A549 (cell line): ENCODE measurements around the gene PDCD2L. TPM values are rescaled to one million over a fixed set of nuclear protein-coding genes. Genes with fewer than 3 reads are reported as not detected.

Experiments
- ATAC-seq, 2 experiments: fragments of 200-7000 bp in 1 of 2; fragments of >200 bp in 1 of 2; cut with Nextera tagmentation in 1 of 2; cut with Tn5 transposase in 1 of 2; 3 replicates each; pipeline versions ENCODE4 v1.8.0 to v1.9.1; 2018 to 2020; ENCODE audit warnings: mild to moderate bottlenecking in 1 of 2, moderate library complexity in 1 of 2
- CTCF ChIA-PET: fragments of 300-600 bp; sonication (Branson Sonifier 250); formaldehyde crosslinking; extraction: SDS; loops from one replicate; lab custom pipeline; 2021; ENCODE audit warnings: antibody characterized with exemption, inconsistent platforms; lab: Yijun Ruan, JAX
- POLR2A ChIA-PET: fragments of 350-600 bp; formaldehyde crosslinking; extraction: SDS; loops from one replicate; lab custom pipeline; 2021; ENCODE audit warnings: antibody characterized with exemption, inconsistent platforms; lab: Yijun Ruan, JAX
- DNase-seq, 2 experiments: peaks; one replicate each; pipeline versions ENCODE4 v3.0.0 to v3.0.0-alpha.2; 2011 to 2016; ENCODE audit warnings: low read depth in 1 of 2, low spot score in 1 of 2
- FAIRE-seq: peaks from 2 replicates; lab custom pipeline; 2011; peaks lifted over from hg19 to GRCh38; lab: Jason Lieb, UNC
- H3K27ac ChIP-seq, 2 experiments: fragments of >200 bp; sonication (Bioruptor Twin); formaldehyde crosslinking; 3 replicates each; pipeline ENCODE4 v1.5.1; 2016 to 2017
- H3K4me1 ChIP-seq: fragments of >200 bp; sonication (Bioruptor Twin); formaldehyde crosslinking; 3 replicates; pipeline ENCODE4 v1.6.1; 2016
- H3K4me2 ChIP-seq: fragments of >200 bp; sonication (Bioruptor Twin); formaldehyde crosslinking; 3 replicates; pipeline ENCODE4 v1.6.1; 2016
- H3K4me3 ChIP-seq: fragments of >200 bp; sonication (Bioruptor Twin); formaldehyde crosslinking; 3 replicates; pipeline ENCODE4 v1.5.1; 2016
- H3K9me3 ChIP-seq: fragments of >200 bp; sonication (Bioruptor Twin); formaldehyde crosslinking; 3 replicates; pipeline ENCODE4 v1.6.1; 2016
- BHLHE40 ChIP-seq: IDR thresholded peaks from 2 replicates; pipeline ENCODE4 v1.6.1; 2012; ENCODE audit warnings: low read depth, low read length, inconsistent platforms
- CEBPB ChIP-seq, 2 experiments: fragments of >200 bp in 1 of 2; sonication (Bioruptor Twin) in 1 of 2; formaldehyde crosslinking in 1 of 2; IDR thresholded peaks; 2 replicates each; pipeline ENCODE4 v1.6.1; 2012 to 2016
- EP300 ChIP-seq, 2 experiments: fragments of >200 bp; sonication (Bioruptor Twin); formaldehyde crosslinking; IDR thresholded peaks; 2 replicates in 1 of 2; 3 replicates in 1 of 2; pipeline ENCODE4 v1.6.1; 2016 to 2017
- HDAC2 ChIP-seq: fragments of 200-600 bp; sonication (generic); IDR thresholded peaks from 2 replicates; pipeline ENCODE4 v1.6.1; 2016
- HEYL ChIP-seq: fragments of 250-450 bp; sonication (Bioruptor Pico); IDR thresholded peaks from 2 replicates; pipeline ENCODE4 v1.8.0; 2021; ENCODE audit warnings: mild to moderate bottlenecking, moderate library complexity
- HOXB13 ChIP-seq: fragments of 250-450 bp; sonication (Bioruptor Pico); IDR thresholded peaks from 2 replicates; pipeline ENCODE4 v1.5.0; 2020; ENCODE audit warnings: low read depth, mild to moderate bottlenecking, moderate library complexity
- HOXB5 ChIP-seq: fragments of 250-450 bp; sonication (Bioruptor Pico); IDR thresholded peaks from 2 replicates; pipeline ENCODE4 v1.5.0; 2020; ENCODE audit warnings: mild to moderate bottlenecking, moderate library complexity
- JUNB ChIP-seq: fragments of >200 bp; sonication (Bioruptor Twin); formaldehyde crosslinking; IDR thresholded peaks from 2 replicates; pipeline ENCODE4 v1.6.1; 2016
- KDM5A ChIP-seq: fragments of 200-600 bp; sonication (generic); IDR thresholded peaks from 2 replicates; pipeline ENCODE4 v1.6.1; 2016; ENCODE audit warnings: antibody characterized with exemption, mild to moderate bottlenecking
- MAFK ChIP-seq: fragments of 450-650 bp; IDR thresholded peaks from 2 replicates; pipeline ENCODE4 v1.6.1; 2014; ENCODE audit not compliant: partially characterized antibody
- POLR2A ChIP-seq: IDR thresholded peaks from 2 replicates; pipeline ENCODE4 v1.6.1; 2012; ENCODE audit warnings: mild to moderate bottlenecking, low read length
- RAD21 ChIP-seq, 2 experiments: fragments of >200 bp in 1 of 2; sonication (Bioruptor Twin) in 1 of 2; formaldehyde crosslinking in 1 of 2; IDR thresholded peaks in 1 of 2; conservative IDR thresholded peaks in 1 of 2; 2 replicates in 1 of 2; 3 replicates in 1 of 2; pipeline ENCODE4 v1.6.1; 2012 to 2018; ENCODE audit warnings: inconsistent platforms in 1 of 2
- REST ChIP-seq: fragments of 200-600 bp; sonication (generic); IDR thresholded peaks from 2 replicates; pipeline ENCODE4 v1.6.1; 2016; ENCODE audit warnings: antibody characterized with exemption, mild to moderate bottlenecking, moderate library complexity
- TFCP2L1 ChIP-seq: fragments of 250-450 bp; sonication (Bioruptor Pico); IDR thresholded peaks from 2 replicates; pipeline ENCODE4 v1.5.0; 2021; ENCODE audit warnings: mild to moderate bottlenecking
- USF2 ChIP-seq: fragments of 450-650 bp; IDR thresholded peaks from 2 replicates; pipeline ENCODE4 v1.6.1; 2014; ENCODE audit warnings: antibody characterized with exemption
- ZC3H11A ChIP-seq: fragments of 450-650 bp; IDR thresholded peaks from 2 replicates; pipeline ENCODE4 v1.6.1; 2014; ENCODE audit warnings: antibody characterized with exemption, mild to moderate bottlenecking
- WGBS: methylation state at CpG from one replicate; pipeline ENCODE4 v1.1.6; 2017; ENCODE audit errors: missing lambda C conversion rate; 5-methylcytosine and 5-hydroxymethylcytosine counted together
- polyA plus RNA-seq, 4 experiments: library from polyadenylated mRNA; depleted of rRNA in 3 of 4; stranded (reverse); fragments of >200 nt; fragmentation: RNase III in 1 of 4; extraction: RNeasy Plus Mini Kit Qiagen cat#74134 plus additional on column Dnase treatment in 1 of 4; gene quantifications; 2 replicates in 3 of 4; 3 replicates in 1 of 4; pipeline ENCODE4 v1.2.3, GENCODE V29; 2011 to 2017
- TF ChIP-seq, protein P1 (sequence below): fragments of >200 bp; sonication (Bioruptor Twin); formaldehyde crosslinking; IDR thresholded peaks from 3 replicates; pipeline ENCODE4 v1.5.1; 2016

Gene PDCD2L
- polyA plus RNA-seq, 2 of the 4 experiments (the other 2 are of a cell fraction) = 31.5 to 68.9 TPM

GRCh38 chr19:34430738-34431625, 26.8 kb downstream of the PDCD2L start:
- CTCF ChIA-PET = interaction anchor here (0.7 to 3.0 kb wide), 35 partner anchors 8 to 197 kb away, joined by 3 to 19 read pairs (median 3); partner anchors contain the start of genes PDCD2L and WTIP
- no peak for TF ChIP-seq HEYL (CRISPR knock-in tag)
- TF ChIP-seq RAD21 (conservative IDR thresholded peaks at IDR 0.05 in 1 of 2, IDR thresholded peaks at IDR 0.05 in 1 of 2) = peak; percentile 63 to 73
- TF ChIP-seq ZC3H11A = no peak
- TF ChIP-seq, protein P1, sequence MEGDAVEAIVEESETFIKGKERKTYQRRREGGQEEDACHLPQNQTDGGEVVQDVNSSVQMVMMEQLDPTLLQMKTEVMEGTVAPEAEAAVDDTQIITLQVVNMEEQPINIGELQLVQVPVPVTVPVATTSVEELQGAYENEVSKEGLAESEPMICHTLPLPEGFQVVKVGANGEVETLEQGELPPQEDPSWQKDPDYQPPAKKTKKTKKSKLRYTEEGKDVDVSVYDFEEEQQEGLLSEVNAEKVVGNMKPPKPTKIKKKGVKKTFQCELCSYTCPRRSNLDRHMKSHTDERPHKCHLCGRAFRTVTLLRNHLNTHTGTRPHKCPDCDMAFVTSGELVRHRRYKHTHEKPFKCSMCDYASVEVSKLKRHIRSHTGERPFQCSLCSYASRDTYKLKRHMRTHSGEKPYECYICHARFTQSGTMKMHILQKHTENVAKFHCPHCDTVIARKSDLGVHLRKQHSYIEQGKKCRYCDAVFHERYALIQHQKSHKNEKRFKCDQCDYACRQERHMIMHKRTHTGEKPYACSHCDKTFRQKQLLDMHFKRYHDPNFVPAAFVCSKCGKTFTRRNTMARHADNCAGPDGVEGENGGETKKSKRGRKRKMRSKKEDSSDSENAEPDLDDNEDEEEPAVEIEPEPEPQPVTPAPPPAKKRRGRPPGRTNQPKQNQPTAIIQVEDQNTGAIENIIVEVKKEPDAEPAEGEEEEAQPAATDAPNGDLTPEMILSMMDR = peak; percentile 87
- no peak for TF ChIP-seq REST
- no peak for TF ChIP-seq POLR2A
- no peak for TF ChIP-seq TFCP2L1 (CRISPR knock-in tag)
- TF ChIP-seq BHLHE40 = no peak
- no peak for TF ChIP-seq HDAC2
- TF ChIP-seq HOXB5 (CRISPR knock-in tag) = no peak
- no peak for TF ChIP-seq CEBPB (IDR thresholded peaks at IDR 0.05)
- no peak for TF ChIP-seq HOXB13 (CRISPR knock-in tag)
- POLR2A ChIA-PET = interaction anchor here (0.8 kb wide), 1 partner anchor 26 kb away, joined by 3 read pairs; no protein-coding TSS in a partner anchor
- DNase-seq = peak; percentile 84 to 98
- Histone ChIP-seq H3K27ac (no peak overlapping the region), H3K4me1 (peaks cover 24% of the 10 kb centered on the region), H3K9me3 (no peaks in the 10 kb centered on the region), H3K4me2 (peak overlapping the region; percentile 86), H3K4me3 (no peak overlapping the region)
- WGBS = 45% methylated on average over 6 of the region's 6 CpGs
- peak; percentile 68 to 72; a peak in 4 of 6 replicates for ATAC-seq
- FAIRE-seq = no peak

- ChIA-PET CTCF (interaction anchor here (0.7 to 3.0 kb wide), 11 partner anchors 9 to 85 kb away, joined by 3 to 19 read pairs (median 4); no protein-coding TSS in a partner anchor), POLR2A (no interaction called here)
- ATAC-seq (no peak), FAIRE-seq (peak; percentile 36), DNase-seq (no peak)
- TF ChIP-seq REST (no peak), JUNB (no peak), MAFK (peak; percentile 33), EP300 (IDR thresholded peaks at IDR 0.05) (no peak), KDM5A (no peak), USF2 (no peak)
- TF ChIP-seq, protein P1 = no peak
- 87% methylated on average over 2 of the region's 2 CpGs for WGBS
- Histone ChIP-seq H3K4me3 (no peak overlapping the region), H3K4me2 (peak overlapping the region; percentile 86; the same call in 2 of the 3 replicates), H3K27ac (no peak overlapping the region), H3K9me3 (no peaks in the 10 kb centered on the region), H3K4me1 (peaks cover 24% of the 10 kb centered on the region)
Measured at GRCh38 chr19:34431681-34432402, 27.6 kb downstream of the PDCD2L start.
